ENCODE results near the gene CIRBP. TPM values are rescaled to one million over a fixed set of nuclear protein-coding genes. Genes with fewer than 3 reads are reported as not detected.
A peak's percentile ranks its signal among the peaks of the same experiment; 100 is the strongest.

The CIRBP gene
- total and polyA plus RNA-seq, 12 donors = 180 to 356 (median 280) TPM

GRCh38 chr19:1322198-1322981 is 53.3 kb downstream of the CIRBP start:
- ATAC-seq = no peak
- Histone ChIP-seq H3K4me1 (peaks cover 0 to 14% (median 12%) of the 10 kb centered on the region in 9 donors), H3K9me3 (no peaks in the 10 kb centered on the region), H3K27me3 (peaks cover 0 to 72% (median 45%) of the 10 kb centered on the region in 7 donors), H3K27ac (no peak overlapping the region), H3K36me3 (no peaks in the 10 kb centered on the region), H3K4me3 (no peak overlapping the region)
- WGBS, 2 donors = 90 to 93% methylated on average over 16 of the region's 16 CpGs
- intact Hi-C loops (cut with DNase I) = no loop called here
- TF ChIP-seq CTCF (IDR thresholded peaks at IDR 0.05) = no peak
- no peak for DNase-seq

GRCh38 chr19:1324249-1324805 is 55.2 kb downstream of the CIRBP start:
- ATAC-seq (no peak), DNase-seq (no peak)
- Histone ChIP-seq H3K27me3 (peaks cover 0 to 54% (median 33%) of the 10 kb centered on the region in 7 donors), H3K36me3 (no peaks in the 10 kb centered on the region), H3K9me3 (no peaks in the 10 kb centered on the region), H3K4me3 (peak overlapping the region in 9 of 10 donors; percentile 29 to 57 (median 51)), H3K27ac (peak overlapping the region in 1 of 10 donors; percentile 19), H3K4me1 (peaks cover 0 to 14% (median 12%) of the 10 kb centered on the region in 9 donors)
- 84% methylated on average over 12 of the region's 12 CpGs for WGBS, 2 donors
- TF ChIP-seq CTCF (IDR thresholded peaks at IDR 0.05) = no peak
- intact Hi-C loops (cut with DNase I) = no loop called here

Other genes with a start within 250 kb of the CIRBP start
- 100 to 1,000 TPM in 8 of 10 donors, 10 to 100 TPM in 2; 94.3 to 141 (median 111) TPM for gene TMEM259, start 248.2 kb upstream of the CIRBP start, total RNA-seq
- gene TMEM259, start 248.2 kb upstream of the CIRBP start, polyA plus RNA-seq = 100 to 1,000 TPM; 144 to 289 TPM
- gene RNU6-2, start 247.8 kb upstream of the CIRBP start, total RNA-seq = not detected
- not detected for gene RNU6-2, start 247.8 kb upstream of the CIRBP start, polyA plus RNA-seq
- 100 to 1,000 TPM in 2 of 10 donors, 10 to 100 TPM in 8; 33.0 to 117 (median 63.5) TPM for gene CNN2, start 242.7 kb upstream of the CIRBP start, total RNA-seq
- 10 to 100 TPM; 49.0 to 61.2 TPM for gene CNN2, start 242.7 kb upstream of the CIRBP start, polyA plus RNA-seq
- gene ABCA7, start 229.2 kb upstream of the CIRBP start, total RNA-seq = 10 to 100 TPM in 1 of 10 donors, 1 to 10 TPM in 9; 4.3 to 18.1 (median 5.6) TPM
- 10 to 100 TPM in 1 of 2 donors, 1 to 10 TPM in 1; 2.7 to 23.4 TPM for gene ABCA7, start 229.2 kb upstream of the CIRBP start, polyA plus RNA-seq
- 10 to 100 TPM in 1 of 10 donors, 1 to 10 TPM in 9; 1.9 to 27.4 (median 4.1) TPM for gene ARHGAP45, start 202.2 kb upstream of the CIRBP start, total RNA-seq
- gene ARHGAP45, start 202.2 kb upstream of the CIRBP start, polyA plus RNA-seq = 1 to 10 TPM; 4.4 to 8.6 TPM
- 100 to 1,000 TPM; 111 to 215 (median 134) TPM for gene POLR2E, start 174.0 kb upstream of the CIRBP start, total RNA-seq
- 100 to 1,000 TPM; 116 to 212 TPM for gene POLR2E, start 174.0 kb upstream of the CIRBP start, polyA plus RNA-seq
- gene GPX4, start 165.3 kb upstream of the CIRBP start, total RNA-seq = 100 to 1,000 TPM; 244 to 405 (median 299) TPM
- 100 to 1,000 TPM; 461 to 487 TPM for gene GPX4, start 165.3 kb upstream of the CIRBP start, polyA plus RNA-seq
- 10 to 100 TPM; 12.6 to 61.3 (median 16.1) TPM for gene SBNO2, start 95.1 kb upstream of the CIRBP start, total RNA-seq
- 10 to 100 TPM; 12.6 to 18.7 TPM for gene SBNO2, start 95.1 kb upstream of the CIRBP start, polyA plus RNA-seq
- gene STK11, start 63.6 kb upstream of the CIRBP start, total RNA-seq = 10 to 100 TPM; 43.7 to 71.6 (median 46.6) TPM
- gene STK11, start 63.6 kb upstream of the CIRBP start, polyA plus RNA-seq = 10 to 100 TPM; 41.1 to 70.4 TPM
- 1 to 10 TPM in 9 of 10 donors, under 1 TPM in 1; 0.96 to 2.2 (median 1.4) TPM for gene CBARP, start 31.3 kb upstream of the CIRBP start, total RNA-seq
- 1 to 10 TPM in 1 of 2 donors, under 1 TPM in 1; 0.73 to 1.3 TPM for gene CBARP, start 31.3 kb upstream of the CIRBP start, polyA plus RNA-seq
- 100 to 1,000 TPM; 491 to 770 (median 553) TPM for gene ATP5F1D, start 27.6 kb upstream of the CIRBP start, total RNA-seq
- 1,000 to 10,000 TPM in 1 of 2 donors, 100 to 1,000 TPM in 1; 821 to 2,879 TPM for gene ATP5F1D, start 27.6 kb upstream of the CIRBP start, polyA plus RNA-seq
- gene MIDN, start 20.7 kb upstream of the CIRBP start, total RNA-seq = 100 to 1,000 TPM in 2 of 10 donors, 10 to 100 TPM in 8; 45.9 to 236 (median 68.5) TPM
- 10 to 100 TPM; 22.7 to 48.6 TPM for gene MIDN, start 20.7 kb upstream of the CIRBP start, polyA plus RNA-seq
- gene FAM174C, start 6.2 kb downstream of the CIRBP start, total RNA-seq = 10 to 100 TPM in 7 of 10 donors, 1 to 10 TPM in 3; 8.2 to 19.0 (median 12.7) TPM
- 10 to 100 TPM; 40.2 to 70.2 TPM for gene FAM174C, start 6.2 kb downstream of the CIRBP start, polyA plus RNA-seq
- gene EFNA2, start 16.5 kb downstream of the CIRBP start, total RNA-seq = under 1 TPM in 1 of 10 donors, not detected in 9; 0.45 TPM
- under 1 TPM in 1 of 2 donors, not detected in 1; 0.04 TPM for gene EFNA2, start 16.5 kb downstream of the CIRBP start, polyA plus RNA-seq
- gene NDUFS7, start 114.6 kb downstream of the CIRBP start, total RNA-seq = 100 to 1,000 TPM; 248 to 446 (median 377) TPM
- gene NDUFS7, start 114.6 kb downstream of the CIRBP start, polyA plus RNA-seq = 100 to 1,000 TPM; 307 to 498 TPM
- 10 to 100 TPM; 53.4 to 89.2 (median 72.1) TPM for gene GAMT, start 132.2 kb downstream of the CIRBP start, total RNA-seq
- 100 to 1,000 TPM in 1 of 2 donors, 10 to 100 TPM in 1; 30.8 to 260 TPM for gene GAMT, start 132.2 kb downstream of the CIRBP start, polyA plus RNA-seq
- gene DAZAP1, start 138.3 kb downstream of the CIRBP start, total RNA-seq = 100 to 1,000 TPM in 2 of 10 donors, 10 to 100 TPM in 8; 56.7 to 111 (median 73.8) TPM
- gene DAZAP1, start 138.3 kb downstream of the CIRBP start, polyA plus RNA-seq = 10 to 100 TPM; 82.6 to 91.3 TPM
- gene RPS15, start 169.1 kb downstream of the CIRBP start, total RNA-seq = 100 to 1,000 TPM; 480 to 720 (median 539) TPM
- 1,000 to 10,000 TPM; 2,400 to 3,724 TPM for gene RPS15, start 169.1 kb downstream of the CIRBP start, polyA plus RNA-seq
- under 1 TPM in 9 of 10 donors, not detected in 1; 0.02 to 0.23 (median 0.08) TPM for gene APC2, start 180.8 kb downstream of the CIRBP start, total RNA-seq
- gene APC2, start 180.8 kb downstream of the CIRBP start, polyA plus RNA-seq = under 1 TPM; 0.13 to 0.15 TPM
- 10 to 100 TPM; 12.7 to 19.9 (median 15.2) TPM for gene C19orf25, start 209.9 kb downstream of the CIRBP start, total RNA-seq
- gene C19orf25, start 209.9 kb downstream of the CIRBP start, polyA plus RNA-seq = 10 to 100 TPM; 28.4 to 29.8 TPM
- 1 to 10 TPM in 8 of 10 donors, under 1 TPM in 2; 0.38 to 3.0 (median 1.4) TPM for gene PCSK4, start 221.0 kb downstream of the CIRBP start, total RNA-seq
- 1 to 10 TPM; 1.1 to 3.9 TPM for gene PCSK4, start 221.0 kb downstream of the CIRBP start, polyA plus RNA-seq
- gene REEP6, start 221.8 kb downstream of the CIRBP start, total RNA-seq = 1 to 10 TPM; 1.8 to 4.6 (median 3.3) TPM
- 1 to 10 TPM; 4.8 to 5.0 TPM for gene REEP6, start 221.8 kb downstream of the CIRBP start, polyA plus RNA-seq
- gene ADAMTSL5, start 243.7 kb downstream of the CIRBP start, total RNA-seq = 10 to 100 TPM; 16.7 to 69.4 (median 38.4) TPM
- gene ADAMTSL5, start 243.7 kb downstream of the CIRBP start, polyA plus RNA-seq = 10 to 100 TPM; 26.0 to 30.9 TPM